ENCODE data around the gene DQX1.

GRCh38 chr2:74486141-74486540, 39.9 kb downstream of the DQX1 start:
- TF ChIP-seq CTCF (IDR thresholded peaks at IDR 0.05), result no peak
- no peak for TF ChIP-seq POLR2A (IDR thresholded peaks at IDR 0.05)

All from heart left ventricle (tissue), 13 donors.